Neural progenitor cell (in vitro differentiated cells): ENCODE data around the gene IFI27. TPM values are rescaled to one million over a fixed set of nuclear protein-coding genes. Genes with fewer than 3 reads are reported as not detected.
A peak's percentile ranks its signal among the peaks of the same experiment; 100 is the strongest.

Experiments
- DNase-seq: peaks from one replicate; pipeline ENCODE4 v3.0.0-alpha.2; 2016; ENCODE audit warnings: low spot score
- H2AFZ ChIP-seq: fragments of 200-600 bp; sonication (generic); replicated peaks from 2 replicates; pipeline ENCODE4 v1.6.1; 2016; ENCODE audit warnings: antibody characterized with exemption
- H3F3A ChIP-seq: fragments of 200-600 bp; sonication (generic); 2 replicates; pipeline ENCODE4 v1.6.1; 2016; ENCODE audit warnings: antibody characterized with exemption, low read depth
- H3K27ac ChIP-seq: fragments of 200-600 bp; sonication (generic); 2 replicates; pipeline ENCODE4 v1.5.1; 2016; ENCODE audit warnings: mild to moderate bottlenecking
- H3K27me3 ChIP-seq: fragments of 200-600 bp; sonication (generic); 2 replicates; pipeline ENCODE4 v1.6.1; 2016; ENCODE audit warnings: mild to moderate bottlenecking, moderate library complexity
- H3K36me3 ChIP-seq: fragments of 200-600 bp; sonication (generic); 2 replicates; pipeline ENCODE4 v1.5.1; 2016
- H3K4me1 ChIP-seq: fragments of 200-600 bp; sonication (generic); 2 replicates; pipeline ENCODE4 v1.6.1; 2016; ENCODE audit warnings: mixed run types
- H3K4me2 ChIP-seq: fragments of 200-600 bp; sonication (generic); 2 replicates; pipeline ENCODE4 v1.6.1; 2016
- H3K4me3 ChIP-seq: fragments of 200-600 bp; sonication (generic); 2 replicates; pipeline ENCODE4 v1.5.1; 2016
- H3K79me2 ChIP-seq: fragments of 200-600 bp; sonication (generic); 2 replicates; pipeline ENCODE4 v1.6.1; 2016; ENCODE audit warnings: low read depth
- H3K9ac ChIP-seq: fragments of 200-600 bp; sonication (generic); 2 replicates; pipeline ENCODE4 v1.6.1; 2016
- H3K9me3 ChIP-seq: fragments of 200-600 bp; sonication (generic); 2 replicates; pipeline ENCODE4 v1.5.1; 2016; ENCODE audit warnings: low read depth
- H4K20me1 ChIP-seq: fragments of 200-600 bp; sonication (generic); 2 replicates; pipeline ENCODE4 v1.6.1; 2016; ENCODE audit warnings: low read depth
- H3K27ac Mint-ChIP-seq: 3 replicates; pipeline ENCODE4 v1.8.0; 2021; ENCODE audit warnings: mixed read lengths
- H3K27me3 Mint-ChIP-seq: 2 replicates; pipeline ENCODE4 v1.8.0; 2022; ENCODE audit warnings: low read depth, mild to moderate bottlenecking, inconsistent platforms, moderate library complexity, mixed read lengths; ENCODE audit not compliant: insufficient read depth
- H3K36me3 Mint-ChIP-seq: 3 replicates; pipeline ENCODE4 v1.8.0; 2021; ENCODE audit warnings: mixed read lengths
- H3K4me1 Mint-ChIP-seq: 3 replicates; pipeline ENCODE4 v1.8.0; 2021; ENCODE audit warnings: mixed read lengths
- H3K4me3 Mint-ChIP-seq: 3 replicates; pipeline ENCODE4 v1.8.0; 2021; ENCODE audit warnings: mild to moderate bottlenecking, moderate library complexity, mixed read lengths
- H3K9me3 Mint-ChIP-seq: 3 replicates; pipeline ENCODE4 v1.8.0; 2020; ENCODE audit warnings: mixed read lengths
- EZH2 ChIP-seq: fragments of 200-600 bp; sonication (generic); IDR thresholded peaks from 2 replicates; pipeline ENCODE4 v1.6.1; 2017; ENCODE audit warnings: antibody characterized with exemption, mild to moderate bottlenecking, moderate library complexity
- EZH2phosphoT487 ChIP-seq: fragments of 200-600 bp; sonication (generic); IDR thresholded peaks from 2 replicates; pipeline ENCODE4 v1.6.1; 2017; ENCODE audit warnings: antibody characterized with exemption
- total RNA-seq: library from RNA; depleted of rRNA; stranded (reverse); fragments of >200 nt; gene quantifications from 2 replicates; pipeline ENCODE4 v1.2.3, GENCODE V29; 2015; ENCODE audit warnings: low replicate concordance
- TF ChIP-seq, protein P1 (sequence below): fragments of 200-600 bp; sonication (generic); IDR thresholded peaks from 2 replicates; pipeline ENCODE4 v1.5.1; 2017; ENCODE audit warnings: antibody characterized with exemption, mild to moderate bottlenecking

IFI27 gene
- total RNA-seq, 1 donor from 2014 or later, result 0.69 TPM

DNA sequence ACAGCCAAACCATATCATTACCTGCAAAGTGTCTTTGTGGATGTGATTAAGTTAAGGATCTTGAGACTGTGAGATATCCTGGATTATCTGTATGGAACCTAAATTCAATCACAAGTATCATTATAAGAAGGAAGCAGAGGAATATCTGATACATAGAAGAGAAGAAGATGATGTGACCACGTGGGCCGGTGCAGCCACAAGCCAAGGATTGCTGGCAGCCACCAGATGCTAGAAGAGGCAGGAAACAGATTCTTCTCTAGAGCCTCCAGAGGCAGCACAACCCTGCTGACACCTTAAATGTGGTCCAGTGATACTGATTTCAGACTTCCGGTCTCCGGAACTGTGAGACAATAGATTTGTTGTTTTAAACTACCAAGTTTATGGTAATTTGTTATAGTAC, 24.9 kb downstream of the IFI27 start:
- no peaks in the 10 kb centered on the region for H3K79me2 ChIP-seq
- Mint-ChIP-seq H3K4me1 (peaks cover 14% of the 10 kb centered on the region), H3K4me3 (no peak overlapping the region), H3K9me3 (peaks cover 7% of the 10 kb centered on the region), H3K27ac (no peak overlapping the region), H3K36me3 (no peaks in the 10 kb centered on the region), H3K27me3 (peaks cover 8% of the 10 kb centered on the region)
- no peaks in the 10 kb centered on the region for H3K27me3 ChIP-seq
- no peaks in the 10 kb centered on the region for H3K36me3 ChIP-seq
- peaks cover 6% of the 10 kb centered on the region for H3K4me1 ChIP-seq
- no peak overlapping the region for H3K4me3 ChIP-seq
- H2AFZ ChIP-seq, result no peak overlapping the region
- no peak for DNase-seq
- TF ChIP-seq, protein P1, sequence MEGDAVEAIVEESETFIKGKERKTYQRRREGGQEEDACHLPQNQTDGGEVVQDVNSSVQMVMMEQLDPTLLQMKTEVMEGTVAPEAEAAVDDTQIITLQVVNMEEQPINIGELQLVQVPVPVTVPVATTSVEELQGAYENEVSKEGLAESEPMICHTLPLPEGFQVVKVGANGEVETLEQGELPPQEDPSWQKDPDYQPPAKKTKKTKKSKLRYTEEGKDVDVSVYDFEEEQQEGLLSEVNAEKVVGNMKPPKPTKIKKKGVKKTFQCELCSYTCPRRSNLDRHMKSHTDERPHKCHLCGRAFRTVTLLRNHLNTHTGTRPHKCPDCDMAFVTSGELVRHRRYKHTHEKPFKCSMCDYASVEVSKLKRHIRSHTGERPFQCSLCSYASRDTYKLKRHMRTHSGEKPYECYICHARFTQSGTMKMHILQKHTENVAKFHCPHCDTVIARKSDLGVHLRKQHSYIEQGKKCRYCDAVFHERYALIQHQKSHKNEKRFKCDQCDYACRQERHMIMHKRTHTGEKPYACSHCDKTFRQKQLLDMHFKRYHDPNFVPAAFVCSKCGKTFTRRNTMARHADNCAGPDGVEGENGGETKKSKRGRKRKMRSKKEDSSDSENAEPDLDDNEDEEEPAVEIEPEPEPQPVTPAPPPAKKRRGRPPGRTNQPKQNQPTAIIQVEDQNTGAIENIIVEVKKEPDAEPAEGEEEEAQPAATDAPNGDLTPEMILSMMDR, result no peak
- TF ChIP-seq EZH2 (no peak), EZH2phosphoT487 (no peak)
- H3K27ac ChIP-seq, result no peak overlapping the region
- no peaks in the 10 kb centered on the region for H4K20me1 ChIP-seq
- peaks cover 6% of the 10 kb centered on the region for H3K9me3 ChIP-seq
- no peak overlapping the region for H3K4me2 ChIP-seq
- no peak overlapping the region for H3K9ac ChIP-seq
- peaks cover under 1% of the 10 kb centered on the region for H3F3A ChIP-seq

DNA sequence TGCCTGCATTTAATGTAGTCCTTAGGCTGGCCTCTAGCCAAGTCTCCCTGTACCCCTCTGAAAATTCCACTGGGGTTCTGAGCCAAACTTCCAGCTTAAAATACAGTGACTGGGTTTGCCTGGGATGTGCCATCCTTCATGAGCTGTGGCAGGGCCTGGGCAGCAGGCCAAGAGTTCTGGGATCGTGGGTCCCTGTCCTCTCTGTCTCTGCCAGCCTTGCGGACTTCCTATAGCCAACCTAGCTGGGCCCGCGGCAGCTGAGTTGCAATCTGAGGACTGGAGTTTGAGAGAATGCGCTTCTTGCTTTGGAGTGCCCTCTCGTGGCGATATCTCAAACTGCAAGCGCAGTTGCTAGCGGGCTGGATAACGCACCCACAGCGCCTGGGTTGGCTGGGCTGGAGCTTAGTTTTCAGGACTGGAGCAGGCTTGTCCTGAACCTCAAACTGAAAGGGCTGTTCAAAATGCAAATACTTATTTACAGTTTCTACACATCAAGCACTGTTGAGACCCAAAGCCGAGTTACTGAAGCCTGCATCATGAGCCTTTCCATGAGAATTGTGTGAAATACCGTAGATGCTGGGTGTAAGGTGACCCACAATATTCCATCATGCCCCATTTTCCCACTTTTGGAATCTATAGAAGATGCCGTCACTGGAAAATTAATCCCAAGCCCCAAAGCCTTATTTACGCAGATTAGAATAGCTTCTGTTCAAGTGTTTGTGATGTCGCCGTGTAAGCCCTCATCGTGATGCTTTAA, 26.2 kb downstream of the IFI27 start:
- Histone ChIP-seq H3K9me3 (peaks cover 6% of the 10 kb centered on the region), H3K27ac (no peak overlapping the region), H3K36me3 (no peaks in the 10 kb centered on the region), H3K79me2 (no peaks in the 10 kb centered on the region), H3K4me2 (no peak overlapping the region), H3K27me3 (no peaks in the 10 kb centered on the region), H3K4me1 (peaks cover 6% of the 10 kb centered on the region), H3K4me3 (no peak overlapping the region), H4K20me1 (no peaks in the 10 kb centered on the region), H3F3A (no peaks in the 10 kb centered on the region), H2AFZ (peak overlapping the region; percentile 88), H3K9ac (no peak overlapping the region)
- no peak for TF ChIP-seq EZH2
- TF ChIP-seq, protein P1, result peak; percentile 88
- DNase-seq, result peak; percentile 89
- H3K27ac Mint-ChIP-seq, result no peak overlapping the region
- no peaks in the 10 kb centered on the region for H3K36me3 Mint-ChIP-seq
- no peak overlapping the region for H3K4me3 Mint-ChIP-seq
- peaks cover 14% of the 10 kb centered on the region for H3K4me1 Mint-ChIP-seq
- H3K27me3 Mint-ChIP-seq, result peaks cover 8% of the 10 kb centered on the region
- peaks cover 7% of the 10 kb centered on the region for H3K9me3 Mint-ChIP-seq

DNA sequence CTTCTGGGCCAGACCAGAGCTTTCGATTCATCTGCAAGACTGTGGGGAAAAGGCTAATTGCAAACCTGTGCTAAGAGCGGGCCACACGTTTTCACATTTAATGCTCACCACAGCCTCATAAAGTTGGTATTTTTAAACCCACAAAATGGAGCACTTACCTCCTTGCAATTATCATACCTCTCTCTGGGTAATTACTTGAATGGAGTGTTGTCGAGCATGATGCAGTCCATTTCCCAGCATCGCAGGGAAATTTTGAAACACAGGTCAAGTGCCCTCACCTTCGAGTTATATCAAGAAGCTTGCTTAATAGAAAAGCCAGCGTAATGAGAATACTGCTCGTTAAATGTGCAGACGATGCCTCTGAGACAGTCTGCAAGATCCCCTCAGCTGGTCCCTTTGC, 27.7 kb downstream of the IFI27 start:
- peaks cover 6% of the 10 kb centered on the region for H3K9me3 ChIP-seq
- Mint-ChIP-seq H3K36me3 (no peaks in the 10 kb centered on the region), H3K27me3 (peaks cover 10% of the 10 kb centered on the region), H3K27ac (no peak overlapping the region), H3K4me3 (no peak overlapping the region), H3K4me1 (peaks cover 14% of the 10 kb centered on the region), H3K9me3 (peaks cover 7% of the 10 kb centered on the region)
- H3K27ac ChIP-seq, result no peak overlapping the region
- H4K20me1 ChIP-seq, result no peaks in the 10 kb centered on the region
- TF ChIP-seq, protein P1, result no peak
- TF ChIP-seq EZH2phosphoT487, result no peak
- no peak for TF ChIP-seq EZH2
- DNase-seq, result no peak
- no peak overlapping the region for H3K4me3 ChIP-seq
- H3K9ac ChIP-seq, result no peak overlapping the region
- peak overlapping the region; percentile 26 for H2AFZ ChIP-seq
- no peak overlapping the region for H3K4me2 ChIP-seq
- peaks cover 6% of the 10 kb centered on the region for H3K4me1 ChIP-seq
- no peaks in the 10 kb centered on the region for H3K79me2 ChIP-seq
- no peaks in the 10 kb centered on the region for H3K36me3 ChIP-seq
- peaks cover 3% of the 10 kb centered on the region for H3F3A ChIP-seq
- H3K27me3 ChIP-seq, result no peaks in the 10 kb centered on the region
